Right renal pelvis (tissue), 4 donors: ENCODE results near the gene TTF2. TPM values are rescaled to one million over a fixed set of nuclear protein-coding genes. Genes with fewer than 3 reads are reported as not detected.

Experiments
- DNase-seq, 4 donors: peaks; one replicate each; pipeline ENCODE4 v3.0.0-alpha.2; 2013; ENCODE audit warnings: low read depth in 4 of 4, low spot score in 3 of 4, missing footprints in 1 of 4
- polyA plus RNA-seq, 4 donors: library from polyadenylated mRNA; unstranded; fragments of 120-200 nt; gene quantifications; one replicate each; pipeline ENCODE4 v1.2.1, GENCODE V29; 2013; ENCODE audit not compliant: insufficient read length in 4 of 4

TTF2 gene
- polyA plus RNA-seq, 4 donors, result 17.3 to 24.9 (median 23.0) TPM

- no peak for DNase-seq
Observed at GRCh38 chr1:117044217-117044616, 15.9 kb upstream of the TTF2 start.

- no peak for DNase-seq
Observed at GRCh38 chr1:117045644-117046043, 14.5 kb upstream of the TTF2 start.

GRCh38 chr1:117046781-117047180 is 13.3 kb upstream of the TTF2 start:
- no peak for DNase-seq

- no peak for DNase-seq
Observed at GRCh38 chr1:117047271-117047670, 12.9 kb upstream of the TTF2 start.

GRCh38 chr1:117049857-117050256 is 10.3 kb upstream of the TTF2 start:
- DNase-seq, result no peak

GRCh38 chr1:117051224-117052064 is 8.7 kb upstream of the TTF2 start:
- no peak for DNase-seq

- no peak for DNase-seq
Observed at GRCh38 chr1:117054068-117054467, 6.1 kb upstream of the TTF2 start.

GRCh38 chr1:117058810-117059209 is 1.3 kb upstream of the TTF2 start:
- DNase-seq, result no peak

GRCh38 chr1:117059334-117059677 is 820 bp upstream of the TTF2 start:
- DNase-seq, result peak in 2 of 4 donors; percentile 26 to 44

- peak in 2 of 4 donors; percentile 23 to 26 for DNase-seq
Observed at GRCh38 chr1:117060441-117061317, 553 bp downstream of the TTF2 start.

- no peak for DNase-seq
Observed at GRCh38 chr1:117061986-117062415, 1.9 kb downstream of the TTF2 start.

- DNase-seq, result no peak
Observed at GRCh38 chr1:117066367-117066766, 6.2 kb downstream of the TTF2 start.

GRCh38 chr1:117067533-117068370 is 7.6 kb downstream of the TTF2 start:
- DNase-seq, result peak in 2 of 4 donors; percentile 29 to 32

- DNase-seq, result no peak
Observed at GRCh38 chr1:117068580-117068979, 8.5 kb downstream of the TTF2 start.

GRCh38 chr1:117069220-117069844 is 9.2 kb downstream of the TTF2 start:
- no peak for DNase-seq

GRCh38 chr1:117070124-117070523 is 10.0 kb downstream of the TTF2 start:
- DNase-seq, result no peak

- DNase-seq, result no peak
Observed at GRCh38 chr1:117076648-117077047, 16.5 kb downstream of the TTF2 start.

GRCh38 chr1:117077267-117077666 is 17.1 kb downstream of the TTF2 start:
- no peak for DNase-seq

GRCh38 chr1:117079737-117080136 is 19.6 kb downstream of the TTF2 start:
- DNase-seq, result no peak

- DNase-seq, result no peak
Observed at GRCh38 chr1:117084231-117084630, 24.1 kb downstream of the TTF2 start.
